Endodermal cell (in vitro differentiated cells): Measurements from ENCODE around the gene FUT8. TPM values are rescaled to one million over a fixed set of nuclear protein-coding genes. Genes with fewer than 3 reads are reported as not detected.
A peak's percentile ranks its signal among the peaks of the same experiment; 100 is the strongest.

Source experiments
- DNase-seq: peaks from one replicate; pipeline ENCODE4 v3.0.0-alpha.2; 2017
- H3K27ac ChIP-seq: 2 replicates; pipeline ENCODE4 v1.5.1; 2013; ENCODE audit warnings: mild to moderate bottlenecking, low read depth, low read length, moderate library complexity
- H3K27me3 ChIP-seq: 2 replicates; pipeline ENCODE4 v1.6.1; 2013; ENCODE audit warnings: mild to moderate bottlenecking, low read length, moderate library complexity; ENCODE audit not compliant: insufficient read depth, control insufficient read depth, poor library complexity, severe bottlenecking
- H3K36me3 ChIP-seq: 2 replicates; pipeline ENCODE4 v1.7.0; 2013; ENCODE audit warnings: mild to moderate bottlenecking, low read length, moderate library complexity; ENCODE audit not compliant: control insufficient read depth, insufficient read depth
- H3K4me1 ChIP-seq: one replicate; pipeline ENCODE4 v1.7.0; 2013; ENCODE audit warnings: low read length; ENCODE audit not compliant: control insufficient read depth, insufficient read depth
- H3K4me3 ChIP-seq: 2 replicates; pipeline ENCODE4 v1.5.1; 2013; ENCODE audit warnings: mild to moderate bottlenecking, low read length, moderate library complexity
- H3K9ac ChIP-seq: 2 replicates; pipeline ENCODE4 v1.6.1; 2013; ENCODE audit warnings: mild to moderate bottlenecking, low read length, moderate library complexity; ENCODE audit not compliant: poor library complexity, severe bottlenecking; ENCODE audit errors: extremely low read depth
- H3K9me3 ChIP-seq: 2 replicates; pipeline ENCODE4 v1.6.1; 2013; ENCODE audit warnings: mild to moderate bottlenecking, low read length, moderate library complexity; ENCODE audit not compliant: control insufficient read depth
- H3K27ac Mint-ChIP-seq: 2 replicates; pipeline ENCODE4 v1.8.0; 2020; ENCODE audit warnings: mixed read lengths
- H3K27me3 Mint-ChIP-seq: 2 replicates; pipeline ENCODE4 v1.8.0; 2021; ENCODE audit warnings: mild to moderate bottlenecking, mixed read lengths; ENCODE audit not compliant: insufficient read depth
- H3K36me3 Mint-ChIP-seq: 2 replicates; pipeline ENCODE4 v1.8.0; 2020; ENCODE audit warnings: low read depth, mixed read lengths
- H3K4me1 Mint-ChIP-seq: 2 replicates; pipeline ENCODE4 v1.8.0; 2020; ENCODE audit warnings: mixed read lengths
- H3K4me3 Mint-ChIP-seq: 2 replicates; pipeline ENCODE4 v1.8.0; 2020; ENCODE audit warnings: mild to moderate bottlenecking, moderate library complexity, mixed read lengths
- H3K9me3 Mint-ChIP-seq: 2 replicates; pipeline ENCODE4 v1.8.0; 2020; ENCODE audit warnings: mild to moderate bottlenecking, mixed read lengths
- CTCF ChIP-seq: fragments of 200-600 bp; sonication (generic); conservative IDR thresholded peaks from 2 replicates; pipeline ENCODE4 v1.5.0; 2021; ENCODE audit warnings: antibody characterized with exemption, mild to moderate bottlenecking
- WGBS, 2 experiments: methylation state at CpG; one replicate each; pipeline versions ENCODE4 v1.1.5 to v1.1.7; 2013; ENCODE audit warnings: missing lambda C conversion rate in 2 of 2, mixed read lengths in 1 of 2; ENCODE audit not compliant: insufficient coverage in 1 of 2, insufficient read length in 1 of 2; 5-methylcytosine and 5-hydroxymethylcytosine counted together
- total RNA-seq, 2 donors: library from RNA; stranded (reverse); fragmentation: NEBNext Ultra II Directional in 1 of 2; extraction: Animal tissue kit (Norgen Biotek cat#: 25700) in 1 of 2; gene quantifications; 2 replicates in 1 of 2; 3 replicates in 1 of 2; pipeline ENCODE4 v1.2.1, GENCODE V29; 2021

FUT8 gene
- total RNA-seq, 2 donors from 2014 or later: 63.9 to 76.9 TPM

GRCh38 chr14:65485516-65485915, 73.0 kb downstream of the FUT8 start:
- Mint-ChIP-seq H3K27me3 (peaks cover 5% of the 10 kb centered on the region), H3K4me1 (peaks cover 23% of the 10 kb centered on the region), H3K4me3 (no peak overlapping the region), H3K36me3 (no peaks in the 10 kb centered on the region), H3K27ac (peak overlapping the region; percentile 46), H3K9me3 (no peaks in the 10 kb centered on the region)
- WGBS, 2 experiments: 29 to 57% methylated on average over 3 of the region's 3 CpGs
- peak; percentile 56 for DNase-seq
- Histone ChIP-seq H3K27me3 (no peaks in the 10 kb centered on the region), H3K9ac (no peak overlapping the region), H3K4me3 (peak overlapping the region; percentile 34), H3K27ac (peak overlapping the region; percentile 70), H3K9me3 (no peaks in the 10 kb centered on the region), H3K36me3 (no peaks in the 10 kb centered on the region), H3K4me1 (peaks cover 4% of the 10 kb centered on the region)
- TF ChIP-seq CTCF: no peak

- H3K27me3 Mint-ChIP-seq: peaks cover 2% of the 10 kb centered on the region
Observed at GRCh38 chr14:65486863-65487262, 74.3 kb downstream of the FUT8 start.

GRCh38 chr14:65487783-65488494, 75.4 kb downstream of the FUT8 start:
- TF ChIP-seq CTCF: no peak
- Histone ChIP-seq H3K27ac (peak overlapping the region; percentile 5), H3K4me3 (no peak overlapping the region), H3K27me3 (no peaks in the 10 kb centered on the region), H3K9me3 (no peaks in the 10 kb centered on the region), H3K9ac (no peak overlapping the region), H3K36me3 (no peaks in the 10 kb centered on the region), H3K4me1 (peaks cover 4% of the 10 kb centered on the region)
- WGBS, 2 experiments: 90% methylated on average over 1 to 4 of the region's 4 CpGs
- H3K9me3 Mint-ChIP-seq: no peaks in the 10 kb centered on the region
- no peaks in the 10 kb centered on the region for H3K27me3 Mint-ChIP-seq
- no peak overlapping the region for H3K27ac Mint-ChIP-seq
- H3K4me3 Mint-ChIP-seq: no peak overlapping the region
- H3K4me1 Mint-ChIP-seq: peaks cover 23% of the 10 kb centered on the region
- H3K36me3 Mint-ChIP-seq: no peaks in the 10 kb centered on the region
- no peak for DNase-seq

More at GRCh38 chr14:65486863-65487262, 74.3 kb downstream of the FUT8 start:
- H3K4me3 ChIP-seq: no peak overlapping the region
- Mint-ChIP-seq H3K36me3 (no peaks in the 10 kb centered on the region), H3K4me1 (peaks cover 23% of the 10 kb centered on the region), H3K9me3 (no peaks in the 10 kb centered on the region), H3K27ac (no peak overlapping the region), H3K4me3 (no peak overlapping the region)
- peak; percentile 40 for TF ChIP-seq CTCF
- H3K36me3 ChIP-seq: no peaks in the 10 kb centered on the region
- no peak overlapping the region for H3K27ac ChIP-seq
- DNase-seq: no peak
- no peak overlapping the region for H3K9ac ChIP-seq
- no peaks in the 10 kb centered on the region for H3K9me3 ChIP-seq
- peaks cover 4% of the 10 kb centered on the region for H3K4me1 ChIP-seq
- no peaks in the 10 kb centered on the region for H3K27me3 ChIP-seq
